ENCODE results near the gene SH3TC2.

DNA sequence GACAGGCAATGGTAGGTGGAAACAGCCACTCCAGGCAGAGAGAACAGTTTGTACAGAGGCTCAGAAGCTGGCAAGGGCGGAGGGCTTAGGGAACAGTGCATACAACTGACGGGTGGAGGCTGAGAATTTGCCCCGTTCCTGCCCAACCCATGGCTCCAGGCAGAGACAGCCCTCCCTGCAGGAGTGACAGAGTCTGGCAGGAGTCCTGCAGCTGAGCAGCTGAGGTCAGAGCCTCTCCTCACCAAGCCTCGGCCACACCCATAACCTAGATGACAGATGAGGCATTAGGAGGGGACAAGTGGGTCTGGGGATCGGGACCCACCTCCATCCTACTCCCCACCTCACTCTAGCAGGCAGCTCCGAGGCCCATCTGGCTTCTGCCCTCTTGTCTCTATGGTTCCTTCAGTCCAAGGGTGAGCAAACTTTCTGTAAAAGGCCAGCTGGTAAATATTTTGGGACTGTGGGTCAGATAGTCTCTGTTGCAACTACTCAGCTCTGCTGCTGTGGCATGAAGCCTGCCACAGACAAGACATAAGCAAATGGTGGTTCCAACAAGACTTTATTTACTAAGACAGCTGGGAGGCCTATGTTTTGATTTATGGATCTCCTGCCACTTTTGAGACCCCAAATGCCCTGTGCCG is 83.7 kb downstream of the SH3TC2 start:
- TF ChIP-seq, protein P1, sequence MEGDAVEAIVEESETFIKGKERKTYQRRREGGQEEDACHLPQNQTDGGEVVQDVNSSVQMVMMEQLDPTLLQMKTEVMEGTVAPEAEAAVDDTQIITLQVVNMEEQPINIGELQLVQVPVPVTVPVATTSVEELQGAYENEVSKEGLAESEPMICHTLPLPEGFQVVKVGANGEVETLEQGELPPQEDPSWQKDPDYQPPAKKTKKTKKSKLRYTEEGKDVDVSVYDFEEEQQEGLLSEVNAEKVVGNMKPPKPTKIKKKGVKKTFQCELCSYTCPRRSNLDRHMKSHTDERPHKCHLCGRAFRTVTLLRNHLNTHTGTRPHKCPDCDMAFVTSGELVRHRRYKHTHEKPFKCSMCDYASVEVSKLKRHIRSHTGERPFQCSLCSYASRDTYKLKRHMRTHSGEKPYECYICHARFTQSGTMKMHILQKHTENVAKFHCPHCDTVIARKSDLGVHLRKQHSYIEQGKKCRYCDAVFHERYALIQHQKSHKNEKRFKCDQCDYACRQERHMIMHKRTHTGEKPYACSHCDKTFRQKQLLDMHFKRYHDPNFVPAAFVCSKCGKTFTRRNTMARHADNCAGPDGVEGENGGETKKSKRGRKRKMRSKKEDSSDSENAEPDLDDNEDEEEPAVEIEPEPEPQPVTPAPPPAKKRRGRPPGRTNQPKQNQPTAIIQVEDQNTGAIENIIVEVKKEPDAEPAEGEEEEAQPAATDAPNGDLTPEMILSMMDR (IDR thresholded peaks at IDR 0.05): no peak
- no peak for TF ChIP-seq POLR2A (IDR thresholded peaks at IDR 0.05)

All from breast epithelium (tissue), 3 donors.